Mucosa of rectum (tissue), 2 donors: Measurements from ENCODE around the gene PLG.
"Not testable (repeated sequence)": the region's sequence is repeated elsewhere in the genome, so short reads cannot be mapped to it uniquely, and the experiment has no call there.

Experiments
- H3K27ac ChIP-seq, 2 donors: one replicate each; pipeline ENCODE4 v1.7.0; 2013; ENCODE audit warnings: inconsistent platforms in 2 of 2, low read depth in 2 of 2, low read length in 2 of 2
- H3K27me3 ChIP-seq, 2 donors: one replicate each; pipeline ENCODE4 v1.7.0; 2013; ENCODE audit warnings: low read length in 2 of 2; ENCODE audit not compliant: control insufficient read depth in 2 of 2, insufficient read depth in 2 of 2
- H3K36me3 ChIP-seq, 2 donors: one replicate each; pipeline ENCODE4 v1.7.0; 2013; ENCODE audit warnings: low read length in 2 of 2; ENCODE audit not compliant: control insufficient read depth in 2 of 2, insufficient read depth in 2 of 2
- H3K4me1 ChIP-seq, 2 donors: one replicate each; pipeline ENCODE4 v1.7.0; 2013; ENCODE audit warnings: low read length in 2 of 2, mild to moderate bottlenecking in 1 of 2; ENCODE audit not compliant: control insufficient read depth in 2 of 2, insufficient read depth in 2 of 2
- H3K4me3 ChIP-seq, 2 donors: one replicate each; pipeline ENCODE4 v1.7.0; 2013; ENCODE audit warnings: low read length in 2 of 2
- H3K9ac ChIP-seq, 2 donors: one replicate each; pipeline ENCODE4 v1.7.0; 2013; ENCODE audit warnings: low read length in 2 of 2, low read depth in 1 of 2, mild to moderate bottlenecking in 1 of 2
- H3K9me3 ChIP-seq, 2 donors: one replicate each; pipeline ENCODE4 v1.7.0; 2013; ENCODE audit warnings: low read length in 2 of 2; ENCODE audit not compliant: control insufficient read depth in 2 of 2
- donor health status: healthy.
- donor health status: Normal muscosa, but diverticular disease.

PLG gene

DNA sequence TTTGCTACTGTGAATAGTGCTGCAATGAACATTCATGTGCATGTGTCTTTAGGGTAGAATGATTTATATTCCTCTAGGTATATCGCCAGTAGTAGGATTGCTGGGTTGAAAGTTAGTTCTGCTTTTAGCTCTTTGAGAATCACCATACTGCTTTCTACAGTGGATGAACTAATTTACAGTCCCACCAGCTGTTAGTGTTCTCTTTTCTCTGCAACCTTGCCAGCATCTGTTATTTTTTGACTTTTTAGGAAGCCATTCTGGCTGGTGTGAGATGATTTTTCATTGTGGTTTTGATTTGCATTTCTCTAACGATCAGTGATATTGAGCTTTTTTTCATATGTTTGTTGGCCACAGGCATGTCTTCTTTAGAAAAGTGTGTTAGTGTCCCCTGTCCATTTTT is 40.0 kb downstream of the PLG start:
- Histone ChIP-seq H3K9ac (no peak overlapping the region), H3K27ac (no peak overlapping the region), H3K36me3 (no peaks in the 10 kb centered on the region), H3K9me3 (no peaks in the 10 kb centered on the region), H3K4me3 (no peak overlapping the region), H3K27me3 (no peaks in the 10 kb centered on the region), H3K4me1 (no peaks in the 10 kb centered on the region)

DNA sequence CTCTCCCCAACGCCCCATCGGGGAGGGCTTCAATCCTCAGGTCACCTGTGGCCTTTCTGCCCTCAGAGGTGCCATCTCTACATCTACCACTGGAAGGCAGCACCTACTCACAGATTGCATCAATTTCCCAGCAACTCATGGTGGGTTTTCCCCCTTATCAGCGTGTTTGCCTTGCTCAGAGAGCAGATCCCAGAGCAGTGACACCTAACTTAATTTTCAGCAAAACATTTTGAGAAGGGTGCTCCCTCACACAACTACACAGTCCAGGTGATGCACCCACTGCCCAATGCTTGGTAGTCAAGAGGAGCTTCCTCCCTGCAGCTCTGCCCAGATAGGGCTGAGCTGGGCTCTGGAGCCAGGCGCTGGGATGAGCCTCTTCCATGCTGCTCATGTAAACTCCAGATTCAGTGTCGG is 48.2 kb downstream of the PLG start:
- Histone ChIP-seq H3K4me3 (no peak overlapping the region), H3K9me3 (no peaks in the 10 kb centered on the region), H3K4me1 (no peaks in the 10 kb centered on the region), H3K27me3 (no peaks in the 10 kb centered on the region), H3K27ac (no peak overlapping the region), H3K36me3 (no peaks in the 10 kb centered on the region), H3K9ac (no peak overlapping the region)

DNA sequence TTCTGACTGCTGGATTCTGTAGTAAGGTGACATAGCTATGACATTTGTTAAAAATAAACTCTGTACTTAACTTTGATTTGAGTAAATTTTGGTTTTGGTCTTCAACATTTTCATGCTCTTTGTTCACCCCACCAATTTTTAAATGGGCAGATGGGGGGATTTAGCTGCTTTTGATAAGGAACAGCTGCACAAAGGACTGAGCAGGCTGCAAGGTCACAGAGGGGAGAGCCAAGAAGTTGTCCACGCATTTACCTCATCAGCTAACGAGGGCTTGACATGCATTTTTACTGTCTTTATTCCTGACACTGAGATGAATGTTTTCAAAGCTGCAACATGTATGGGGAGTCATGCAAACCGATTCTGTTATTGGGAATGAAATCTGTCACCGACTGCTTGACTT is 51.2 kb downstream of the PLG start:
- H3K9ac ChIP-seq, H3K4me1 ChIP-seq, H3K4me3 ChIP-seq, H3K27ac ChIP-seq, H3K36me3 ChIP-seq, H3K27me3 ChIP-seq, H3K9me3 ChIP-seq: not testable (repeated sequence)

DNA sequence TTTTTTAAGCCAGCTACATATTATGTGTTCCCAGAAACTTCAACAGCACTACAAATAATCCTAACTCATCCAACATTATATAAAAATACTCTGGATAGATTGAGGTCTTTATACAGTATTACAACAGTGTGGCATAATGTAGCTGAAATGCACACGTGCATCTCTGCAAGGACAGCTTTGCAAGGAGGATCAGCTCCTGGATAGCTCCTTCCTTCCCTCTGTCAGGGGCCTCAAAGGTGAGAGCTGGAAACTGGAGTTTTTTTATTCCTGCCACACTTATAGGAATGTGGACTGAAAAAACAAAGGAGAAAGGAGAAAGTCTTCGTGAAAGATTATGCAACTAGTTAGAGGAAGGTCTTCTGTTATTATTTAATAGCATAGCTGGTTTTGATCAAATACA is 53.1 kb downstream of the PLG start:
- no peaks in the 10 kb centered on the region for H3K36me3 ChIP-seq
- H3K27me3 ChIP-seq: no peaks in the 10 kb centered on the region
- H3K4me3 ChIP-seq: no peak overlapping the region
- no peak overlapping the region for H3K27ac ChIP-seq
- H3K4me1 ChIP-seq: no peaks in the 10 kb centered on the region
- H3K9ac ChIP-seq: no peak overlapping the region
- H3K9me3 ChIP-seq: no peaks in the 10 kb centered on the region

DNA sequence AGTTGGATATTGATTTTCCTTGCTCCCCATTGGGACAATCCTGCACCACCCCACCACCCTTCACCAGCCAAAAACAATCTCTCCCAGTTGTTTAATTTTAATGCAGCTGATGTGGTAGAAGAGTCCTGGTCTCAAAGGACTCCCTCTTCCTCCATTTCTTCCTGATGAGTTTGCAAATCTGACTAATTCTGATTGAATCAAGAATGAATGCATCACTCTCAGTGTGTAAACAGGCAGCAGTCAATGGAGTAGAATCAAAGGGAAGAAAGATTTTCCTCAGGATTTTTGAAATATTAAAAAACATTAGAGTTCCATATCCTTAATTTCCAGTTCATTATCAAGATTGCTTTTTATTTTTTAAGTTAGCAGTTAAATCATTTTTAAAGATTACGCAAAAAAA is 54.0 kb downstream of the PLG start:
- Histone ChIP-seq H3K36me3 (no peaks in the 10 kb centered on the region), H3K9me3 (no peaks in the 10 kb centered on the region), H3K4me3 (no peak overlapping the region), H3K9ac (no peak overlapping the region), H3K4me1 (no peaks in the 10 kb centered on the region), H3K27me3 (no peaks in the 10 kb centered on the region), H3K27ac (no peak overlapping the region)

DNA sequence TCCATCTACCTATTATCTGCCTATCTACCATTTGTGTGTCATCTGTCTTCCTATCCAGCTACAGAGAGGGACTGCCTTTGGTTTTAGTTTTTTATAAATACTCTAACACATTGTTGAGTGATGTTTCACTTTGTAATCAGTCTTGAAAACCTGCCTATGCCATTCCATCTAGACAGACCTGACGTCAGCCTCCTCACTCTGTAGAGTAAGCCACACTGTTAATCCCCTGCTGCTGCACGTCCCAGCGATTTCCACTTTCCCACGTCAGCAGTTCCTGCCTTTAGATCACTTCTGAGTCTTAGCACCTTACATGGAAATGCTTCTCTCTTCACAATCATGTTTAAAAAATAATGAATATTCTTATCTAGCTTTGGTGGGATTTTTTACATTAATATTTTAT is 54.8 kb downstream of the PLG start:
- no peak overlapping the region for H3K9ac ChIP-seq
- no peaks in the 10 kb centered on the region for H3K36me3 ChIP-seq
- H3K27me3 ChIP-seq: no peaks in the 10 kb centered on the region
- H3K9me3 ChIP-seq: no peaks in the 10 kb centered on the region
- H3K4me3 ChIP-seq: no peak overlapping the region
- no peak overlapping the region for H3K27ac ChIP-seq
- H3K4me1 ChIP-seq: no peaks in the 10 kb centered on the region

DNA sequence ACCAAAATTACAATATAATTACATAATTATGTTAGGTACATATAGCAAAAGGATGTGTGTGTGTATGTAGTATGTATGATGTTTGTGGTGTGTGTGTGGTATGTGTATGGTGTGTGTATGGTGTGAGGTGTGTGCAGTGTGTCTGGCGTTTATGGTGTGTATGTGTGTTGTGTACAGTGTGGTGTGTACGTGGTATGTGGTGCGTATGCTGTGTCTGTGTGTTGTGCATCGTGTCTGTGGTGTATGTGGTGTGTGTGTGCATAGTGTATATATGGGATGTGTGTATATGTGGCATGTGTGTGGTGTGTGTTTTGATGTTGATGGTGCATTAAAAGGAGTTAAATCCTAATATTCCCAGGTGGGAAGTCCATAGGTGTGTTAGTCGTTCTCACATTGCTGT is 62.8 kb downstream of the PLG start:
- Histone ChIP-seq H3K36me3 (no peaks in the 10 kb centered on the region), H3K27me3 (peaks cover 3 to 5% of the 10 kb centered on the region in 2 donors), H3K9me3 (no peaks in the 10 kb centered on the region), H3K27ac (no peak overlapping the region), H3K9ac (no peak overlapping the region), H3K4me1 (no peaks in the 10 kb centered on the region), H3K4me3 (no peak overlapping the region)

DNA sequence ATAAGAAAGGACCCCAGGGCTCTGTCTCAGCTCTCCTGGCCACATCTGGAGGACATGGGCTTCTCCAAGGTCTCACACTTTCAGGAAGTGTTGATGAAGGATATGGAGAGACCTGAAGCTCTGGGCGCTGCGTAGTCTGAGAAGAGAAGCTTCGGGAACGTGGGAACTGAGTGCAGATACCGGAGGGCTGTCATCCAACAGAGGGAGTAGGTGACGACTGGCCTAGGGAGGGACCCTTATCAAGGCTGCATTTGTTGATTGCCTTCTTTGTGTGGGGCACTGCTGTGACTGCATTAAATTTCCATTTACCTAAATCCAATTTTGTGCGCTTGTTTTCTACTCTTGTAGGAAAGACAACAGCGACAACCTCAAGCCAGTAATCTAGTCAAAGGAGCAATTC is 63.4 kb downstream of the PLG start:
- Histone ChIP-seq H3K9ac (no peak overlapping the region), H3K4me1 (no peaks in the 10 kb centered on the region), H3K27ac (no peak overlapping the region), H3K9me3 (no peaks in the 10 kb centered on the region), H3K4me3 (no peak overlapping the region), H3K36me3 (no peaks in the 10 kb centered on the region), H3K27me3 (peaks cover 3 to 5% of the 10 kb centered on the region in 2 donors)

DNA sequence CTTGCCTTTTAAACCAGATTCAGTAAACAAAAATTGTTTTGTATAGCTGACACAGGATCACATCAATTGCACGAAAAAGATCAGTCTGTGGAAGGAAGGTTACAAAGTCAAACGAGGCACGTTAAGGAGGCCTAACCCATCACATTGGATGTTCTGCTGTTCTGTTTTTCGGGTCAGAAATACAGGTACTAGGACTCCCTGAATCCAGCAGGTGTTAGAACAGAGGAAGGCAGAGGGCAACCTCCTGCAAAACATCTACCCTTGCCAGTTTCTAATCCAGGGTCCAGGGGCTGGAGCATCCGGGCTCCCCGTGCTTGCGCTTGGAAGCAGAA is 64.6 kb downstream of the PLG start:
- Histone ChIP-seq H3K4me3 (peak overlapping the region in 1 of 2 donors; percentile 55), H3K27ac (no peak overlapping the region), H3K36me3 (no peaks in the 10 kb centered on the region), H3K9me3 (no peaks in the 10 kb centered on the region), H3K27me3 (peaks cover 3 to 5% of the 10 kb centered on the region in 2 donors), H3K9ac (no peak overlapping the region), H3K4me1 (no peaks in the 10 kb centered on the region)

DNA sequence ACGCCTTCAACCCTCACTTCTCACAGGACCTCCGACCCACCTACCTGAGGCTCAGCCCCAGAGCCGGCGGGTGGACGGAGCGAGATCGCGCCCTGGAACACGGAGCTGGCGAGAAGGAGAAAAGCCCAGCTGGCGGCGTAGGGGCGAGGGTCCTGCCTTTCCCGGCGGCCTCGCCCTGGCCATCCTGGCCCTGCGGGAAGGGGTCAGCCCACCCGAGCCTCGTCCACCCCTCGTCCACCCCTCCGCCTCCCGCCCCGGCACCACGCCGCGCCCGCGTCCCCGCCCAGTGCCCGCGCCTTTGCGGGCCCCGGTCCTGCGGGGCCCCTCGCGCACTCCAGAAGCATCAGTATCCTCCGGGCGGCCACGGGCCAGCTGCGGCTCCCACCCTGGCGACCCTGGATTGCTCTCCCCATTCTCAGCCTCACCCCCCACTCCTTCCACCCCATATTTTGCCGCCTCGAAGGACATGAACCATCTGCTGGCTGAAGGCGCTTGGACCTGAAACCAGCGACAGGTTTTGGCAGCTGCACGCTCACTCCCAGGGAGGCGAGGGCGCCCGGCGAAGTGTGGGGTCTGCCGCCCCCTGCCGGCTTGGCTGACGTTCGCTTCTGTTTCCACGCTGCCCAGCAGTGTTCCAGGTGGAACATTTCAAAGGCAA is 65.1 kb downstream of the PLG start:
- H3K36me3 ChIP-seq: no peaks in the 10 kb centered on the region
- H3K27ac ChIP-seq: no peak overlapping the region
- no peak overlapping the region for H3K9ac ChIP-seq

DNA sequence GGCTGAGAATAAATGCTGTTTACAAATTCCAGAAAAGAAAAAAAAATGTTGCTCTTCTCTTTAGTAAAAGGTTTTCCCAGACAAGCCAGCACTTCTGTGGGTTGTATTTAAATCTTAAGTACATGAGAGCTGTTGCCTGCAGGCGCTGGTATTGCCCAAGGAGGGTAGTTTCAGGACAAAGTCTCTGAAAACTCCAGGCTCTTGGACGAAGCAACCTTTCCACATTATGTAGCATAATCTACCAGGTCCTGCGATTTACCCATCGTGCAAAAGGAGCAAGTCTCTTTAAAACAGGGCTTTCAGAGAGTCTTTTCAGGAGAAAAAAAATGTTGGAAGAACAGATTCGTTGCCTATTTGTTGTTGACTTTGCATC is 65.6 kb downstream of the PLG start:
- H3K9me3 ChIP-seq: no peaks in the 10 kb centered on the region
- H3K27me3 ChIP-seq: peaks cover 3 to 5% of the 10 kb centered on the region in 2 donors
- no peaks in the 10 kb centered on the region for H3K36me3 ChIP-seq
- H3K9ac ChIP-seq: no peak overlapping the region
- H3K27ac ChIP-seq: no peak overlapping the region
- no peak overlapping the region for H3K4me3 ChIP-seq
- no peaks in the 10 kb centered on the region for H3K4me1 ChIP-seq

More for the DNA sequence above, 65.1 kb downstream of the PLG start:
- Histone ChIP-seq H3K9me3 (no peaks in the 10 kb centered on the region), H3K4me1 (no peaks in the 10 kb centered on the region), H3K4me3 (peak overlapping the region; percentile 41 to 55), H3K27me3 (peaks cover 3 to 5% of the 10 kb centered on the region in 2 donors)
